Stimulated activated CD8-positive, alpha-beta memory T cell treated with anti-CD3 and anti-CD28 coated beads, Interleukin-7, amount 100 ng/mL, for 4 hours (primary cell): ENCODE measurements around the gene HEMGN.

ENCODE experiments used
- DNase-seq, 2 donors: peaks; one replicate each; pipeline ENCODE4 v3.0.0-alpha.2; 2020; ENCODE audit warnings: low read depth in 2 of 2

The HEMGN gene

GRCh38 chr9:97895695-97896332 lies 42.2 kb downstream of the HEMGN start:
- DNase-seq: no peak

GRCh38 chr9:97895211-97895610 lies 42.8 kb downstream of the HEMGN start:
- DNase-seq: no peak

GRCh38 chr9:97892421-97892820 lies 45.6 kb downstream of the HEMGN start:
- DNase-seq: no peak

GRCh38 chr9:97891736-97892135 lies 46.2 kb downstream of the HEMGN start:
- no peak for DNase-seq

- DNase-seq: peak in 1 of 2 donors; percentile 19
Observed at GRCh38 chr9:97889941-97890887, 47.8 kb downstream of the HEMGN start.

GRCh38 chr9:97880336-97880735 lies 57.6 kb downstream of the HEMGN start:
- no peak for DNase-seq
